Neural cell (in vitro differentiated cells): ENCODE results near the gene OLFM1. TPM values are rescaled to one million over a fixed set of nuclear protein-coding genes. Genes with fewer than 3 reads are reported as not detected.

Source experiments
- H2AFZ ChIP-seq: fragments of 200-600, 300-800 bp; sonication (generic), shearing (Covaris generic); 2 replicates; pipeline ENCODE4 v1.6.0; 2014; ENCODE audit warnings: low read depth, mild to moderate bottlenecking, antibody characterized with exemption, low read length, moderate library complexity
- H3F3A ChIP-seq: fragments of 200-600 bp; shearing (Covaris generic); 2 replicates; pipeline ENCODE4 v1.6.1; 2016; ENCODE audit warnings: mild to moderate bottlenecking, moderate library complexity, mixed read lengths, antibody characterized with exemption, low read length; ENCODE audit not compliant: insufficient read depth, poor library complexity, severe bottlenecking
- H3K27ac ChIP-seq: fragments of 200-600, 300-800 bp; sonication (generic), shearing (Covaris generic); 2 replicates; pipeline ENCODE4 v1.5.1; 2014; ENCODE audit warnings: mild to moderate bottlenecking, low read length, moderate library complexity
- H3K27me3 ChIP-seq: fragments of 300-800, 200-600 bp; sonication (generic), shearing (Covaris generic); 2 replicates; pipeline ENCODE4 v1.6.0; 2014; ENCODE audit warnings: mild to moderate bottlenecking, low read depth, low read length, moderate library complexity; ENCODE audit not compliant: insufficient read depth
- H3K36me3 ChIP-seq: fragments of 300-800, 200-600 bp; sonication (generic), shearing (Covaris generic); 2 replicates; pipeline ENCODE4 v1.5.1; 2014; ENCODE audit warnings: mild to moderate bottlenecking, antibody characterized with exemption, low read length, moderate library complexity; ENCODE audit not compliant: insufficient read depth
- H3K4me2 ChIP-seq: fragments of 300-800, 200-600 bp; sonication (generic), shearing (Covaris generic); 2 replicates; pipeline ENCODE4 v1.6.0; 2014; ENCODE audit warnings: mild to moderate bottlenecking, low read length
- H3K4me3 ChIP-seq: fragments of 300-800, 200-600 bp; sonication (generic), shearing (Covaris generic); 2 replicates; pipeline ENCODE4 v1.5.1; 2014; ENCODE audit warnings: mild to moderate bottlenecking, low read length, moderate library complexity
- H3K79me2 ChIP-seq: fragments of 200-600 bp; shearing (Covaris generic); replicated peaks from 2 replicates; pipeline ENCODE4 v1.6.0; 2014; ENCODE audit warnings: mild to moderate bottlenecking, low read length, moderate library complexity; ENCODE audit not compliant: insufficient read depth
- H3K9ac ChIP-seq: fragments of 300-800, 200-600 bp; sonication (generic), shearing (Covaris generic); 2 replicates; pipeline ENCODE4 v1.6.1; 2016; ENCODE audit warnings: mild to moderate bottlenecking, low read length, mixed read lengths
- H3K9me2 ChIP-seq: fragments of 200-600 bp; shearing (Covaris generic); 2 replicates; pipeline ENCODE4 v1.6.1; 2016; ENCODE audit warnings: mild to moderate bottlenecking, low read length, mixed read lengths; ENCODE audit not compliant: insufficient read depth
- H3K9me3 ChIP-seq: fragments of 200-600, 300-800 bp; sonication (generic), shearing (Covaris generic); 2 replicates; pipeline ENCODE4 v1.6.1; 2016; ENCODE audit warnings: mild to moderate bottlenecking, mixed run types, low read length, moderate library complexity, mixed read lengths
- H4K20me1 ChIP-seq: fragments of 200-600 bp; shearing (Covaris generic); 2 replicates; pipeline ENCODE4 v1.6.1; 2016; ENCODE audit warnings: mild to moderate bottlenecking, mixed run types; ENCODE audit not compliant: insufficient read depth
- EP300 ChIP-seq: fragments of 450-650 bp; conservative IDR thresholded peaks from 2 replicates; pipeline ENCODE4 v1.6.1; 2014; ENCODE audit warnings: antibody characterized with exemption, mild to moderate bottlenecking, moderate library complexity; ENCODE audit not compliant: poor library complexity, severe bottlenecking
- EZH2 ChIP-seq: fragments of 200-600, 300-800 bp; shearing (Covaris generic), sonication (generic); IDR thresholded peaks from 2 replicates; pipeline ENCODE4 v1.6.1; 2014; ENCODE audit warnings: antibody characterized with exemption, low read length, borderline replicate concordance, mild to moderate bottlenecking; ENCODE audit not compliant: insufficient read depth, poor library complexity, severe bottlenecking
- MXI1 ChIP-seq: fragments of 450-650 bp; conservative IDR thresholded peaks from 2 replicates; pipeline ENCODE4 v1.6.1; 2014; ENCODE audit warnings: antibody characterized with exemption, mild to moderate bottlenecking; ENCODE audit not compliant: poor library complexity, severe bottlenecking
- POLR2AphosphoS5 ChIP-seq: IDR thresholded peaks from 2 replicates; pipeline ENCODE4 v1.6.1; 2012
- RAD21 ChIP-seq: fragments of 450-650 bp; conservative IDR thresholded peaks from 2 replicates; pipeline ENCODE4 v1.6.1; 2014; ENCODE audit warnings: antibody characterized with exemption, mild to moderate bottlenecking, moderate library complexity
- SMC3 ChIP-seq: fragments of 450-650 bp; conservative IDR thresholded peaks from 2 replicates; pipeline ENCODE4 v1.6.1; 2014; ENCODE audit warnings: antibody characterized with exemption, mild to moderate bottlenecking, moderate library complexity; ENCODE audit not compliant: poor library complexity
- TAF1 ChIP-seq: IDR thresholded peaks from 2 replicates; pipeline ENCODE4 v1.6.1; 2012; ENCODE audit warnings: low read depth
- polyA plus RNA-seq: library from polyadenylated mRNA; depleted of rRNA; stranded (reverse); fragments of >200 nt; gene quantifications from 2 replicates; pipeline ENCODE4 v1.2.3, GENCODE V29; 2014
- TF ChIP-seq, protein P1 (sequence below): fragments of 450-650 bp; IDR thresholded peaks from 2 replicates; pipeline ENCODE4 v1.5.1; 2014; ENCODE audit warnings: antibody characterized with exemption, mild to moderate bottlenecking, moderate library complexity; ENCODE audit not compliant: poor library complexity, severe bottlenecking
- TF ChIP-seq, protein P2 (sequence below): IDR thresholded peaks from 2 replicates; pipeline ENCODE4 v1.6.1; 2012; ENCODE audit warnings: borderline replicate concordance

The OLFM1 gene
- polyA plus RNA-seq, 1 donor from 2014 or later: 102 TPM

DNA sequence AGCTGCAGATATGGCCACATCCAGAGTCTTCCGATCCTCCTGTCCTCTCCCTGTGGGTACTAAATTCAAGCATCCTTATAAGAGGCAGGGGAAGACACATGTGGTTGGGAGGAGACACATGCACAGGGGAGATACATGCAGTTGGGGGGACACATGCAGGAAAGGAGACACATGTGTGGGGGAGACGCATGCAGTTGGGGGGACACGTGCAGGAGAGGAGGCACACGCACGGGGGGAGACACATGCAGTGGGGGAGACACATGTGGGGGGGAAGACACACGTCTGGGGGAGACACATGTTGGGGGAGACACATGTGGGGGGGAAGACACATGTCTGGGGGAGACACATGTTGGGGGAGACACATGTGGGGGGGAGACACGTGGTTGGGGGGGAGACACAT is 21.2 kb upstream of the OLFM1 start:
- Histone ChIP-seq H3K4me3 (no peak overlapping the region), H3K27ac (no peak overlapping the region), H3K9me2 (no peaks in the 10 kb centered on the region), H3K9ac (no peak overlapping the region), H2AFZ (no peak overlapping the region), H4K20me1 (no peaks in the 10 kb centered on the region), H3F3A (no peaks in the 10 kb centered on the region), H3K27me3 (no peaks in the 10 kb centered on the region), H3K36me3 (no peaks in the 10 kb centered on the region), H3K9me3 (no peaks in the 10 kb centered on the region), H3K4me2 (no peak overlapping the region), H3K79me2 (no peaks in the 10 kb centered on the region)
- TF ChIP-seq, protein P1, sequence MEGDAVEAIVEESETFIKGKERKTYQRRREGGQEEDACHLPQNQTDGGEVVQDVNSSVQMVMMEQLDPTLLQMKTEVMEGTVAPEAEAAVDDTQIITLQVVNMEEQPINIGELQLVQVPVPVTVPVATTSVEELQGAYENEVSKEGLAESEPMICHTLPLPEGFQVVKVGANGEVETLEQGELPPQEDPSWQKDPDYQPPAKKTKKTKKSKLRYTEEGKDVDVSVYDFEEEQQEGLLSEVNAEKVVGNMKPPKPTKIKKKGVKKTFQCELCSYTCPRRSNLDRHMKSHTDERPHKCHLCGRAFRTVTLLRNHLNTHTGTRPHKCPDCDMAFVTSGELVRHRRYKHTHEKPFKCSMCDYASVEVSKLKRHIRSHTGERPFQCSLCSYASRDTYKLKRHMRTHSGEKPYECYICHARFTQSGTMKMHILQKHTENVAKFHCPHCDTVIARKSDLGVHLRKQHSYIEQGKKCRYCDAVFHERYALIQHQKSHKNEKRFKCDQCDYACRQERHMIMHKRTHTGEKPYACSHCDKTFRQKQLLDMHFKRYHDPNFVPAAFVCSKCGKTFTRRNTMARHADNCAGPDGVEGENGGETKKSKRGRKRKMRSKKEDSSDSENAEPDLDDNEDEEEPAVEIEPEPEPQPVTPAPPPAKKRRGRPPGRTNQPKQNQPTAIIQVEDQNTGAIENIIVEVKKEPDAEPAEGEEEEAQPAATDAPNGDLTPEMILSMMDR: no peak
- no peak for TF ChIP-seq SMC3
- TF ChIP-seq POLR2AphosphoS5: no peak
- no peak for TF ChIP-seq RAD21
- no peak for TF ChIP-seq EP300
- no peak for TF ChIP-seq EZH2
- no peak for TF ChIP-seq TAF1
- no peak for TF ChIP-seq MXI1
- TF ChIP-seq, protein P2, sequence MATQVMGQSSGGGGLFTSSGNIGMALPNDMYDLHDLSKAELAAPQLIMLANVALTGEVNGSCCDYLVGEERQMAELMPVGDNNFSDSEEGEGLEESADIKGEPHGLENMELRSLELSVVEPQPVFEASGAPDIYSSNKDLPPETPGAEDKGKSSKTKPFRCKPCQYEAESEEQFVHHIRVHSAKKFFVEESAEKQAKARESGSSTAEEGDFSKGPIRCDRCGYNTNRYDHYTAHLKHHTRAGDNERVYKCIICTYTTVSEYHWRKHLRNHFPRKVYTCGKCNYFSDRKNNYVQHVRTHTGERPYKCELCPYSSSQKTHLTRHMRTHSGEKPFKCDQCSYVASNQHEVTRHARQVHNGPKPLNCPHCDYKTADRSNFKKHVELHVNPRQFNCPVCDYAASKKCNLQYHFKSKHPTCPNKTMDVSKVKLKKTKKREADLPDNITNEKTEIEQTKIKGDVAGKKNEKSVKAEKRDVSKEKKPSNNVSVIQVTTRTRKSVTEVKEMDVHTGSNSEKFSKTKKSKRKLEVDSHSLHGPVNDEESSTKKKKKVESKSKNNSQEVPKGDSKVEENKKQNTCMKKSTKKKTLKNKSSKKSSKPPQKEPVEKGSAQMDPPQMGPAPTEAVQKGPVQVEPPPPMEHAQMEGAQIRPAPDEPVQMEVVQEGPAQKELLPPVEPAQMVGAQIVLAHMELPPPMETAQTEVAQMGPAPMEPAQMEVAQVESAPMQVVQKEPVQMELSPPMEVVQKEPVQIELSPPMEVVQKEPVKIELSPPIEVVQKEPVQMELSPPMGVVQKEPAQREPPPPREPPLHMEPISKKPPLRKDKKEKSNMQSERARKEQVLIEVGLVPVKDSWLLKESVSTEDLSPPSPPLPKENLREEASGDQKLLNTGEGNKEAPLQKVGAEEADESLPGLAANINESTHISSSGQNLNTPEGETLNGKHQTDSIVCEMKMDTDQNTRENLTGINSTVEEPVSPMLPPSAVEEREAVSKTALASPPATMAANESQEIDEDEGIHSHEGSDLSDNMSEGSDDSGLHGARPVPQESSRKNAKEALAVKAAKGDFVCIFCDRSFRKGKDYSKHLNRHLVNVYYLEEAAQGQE: no peak

DNA sequence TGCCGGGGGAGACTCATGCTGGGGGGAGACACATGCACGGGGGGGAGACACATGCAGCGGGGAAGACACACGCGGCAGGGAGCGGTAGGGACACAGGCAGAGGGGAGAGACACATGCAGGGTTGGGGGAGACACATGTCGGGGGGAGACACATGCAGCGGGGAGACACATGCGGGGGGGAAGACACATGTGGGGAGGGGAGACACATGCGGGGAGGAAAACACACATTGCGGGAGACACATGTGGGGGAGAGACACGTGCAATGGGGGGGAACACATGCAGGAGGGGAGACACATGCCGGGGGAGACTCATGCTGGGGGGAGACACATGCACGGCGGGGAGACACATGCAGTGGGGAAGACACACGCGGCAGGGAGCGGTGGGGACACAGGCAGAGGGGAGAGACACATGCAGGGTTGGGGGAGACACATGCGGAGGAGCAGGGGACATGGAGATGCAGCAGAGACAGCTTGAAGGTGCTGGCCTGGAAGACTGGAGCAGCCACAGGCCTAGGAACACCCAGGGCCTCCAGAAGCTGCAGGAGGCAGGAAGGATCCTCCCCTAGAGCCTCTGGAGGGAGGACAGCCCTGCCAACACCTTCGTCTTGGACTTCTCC is 20.3 kb upstream of the OLFM1 start:
- no peaks in the 10 kb centered on the region for H3K27me3 ChIP-seq
- H3K9me3 ChIP-seq: no peaks in the 10 kb centered on the region
- no peaks in the 10 kb centered on the region for H4K20me1 ChIP-seq
- H3K9me2 ChIP-seq: no peaks in the 10 kb centered on the region
- no peaks in the 10 kb centered on the region for H3K79me2 ChIP-seq
- H3K27ac ChIP-seq: no peak overlapping the region
- no peak overlapping the region for H2AFZ ChIP-seq
- H3K9ac ChIP-seq: no peak overlapping the region
- no peak overlapping the region for H3K4me2 ChIP-seq
- no peak overlapping the region for H3K4me3 ChIP-seq
- no peak for TF ChIP-seq EZH2
- TF ChIP-seq RAD21: no peak
- no peak for TF ChIP-seq SMC3
- no peak for TF ChIP-seq POLR2AphosphoS5
- no peak for TF ChIP-seq EP300
- TF ChIP-seq, protein P1: no peak
- TF ChIP-seq TAF1: no peak
- TF ChIP-seq, protein P2: no peak
- no peaks in the 10 kb centered on the region for H3K36me3 ChIP-seq
- H3F3A ChIP-seq: no peaks in the 10 kb centered on the region
